ENCODE results near the gene HTRA1. TPM values are rescaled to one million over a fixed set of nuclear protein-coding genes. Genes with fewer than 3 reads are reported as not detected.

The HTRA1 gene
- total and polyA plus RNA-seq, 7 donors, result 11.4 to 30.8 (median 11.8) TPM

- no peak for TF ChIP-seq CTCF (IDR thresholded peaks at IDR 0.05)
- no peak for ATAC-seq
Observed at GRCh38 chr10:122531261-122531660, 69.9 kb downstream of the HTRA1 start.

GRCh38 chr10:122531939-122532338 is 70.6 kb downstream of the HTRA1 start:
- no peak for TF ChIP-seq CTCF (IDR thresholded peaks at IDR 0.05)
- intact Hi-C loops (cut with DNase I), result no loop called here
- DNase-seq, result no peak
- Histone ChIP-seq H3K4me1 (no peaks in the 10 kb centered on the region), H3K9me3 (no peaks in the 10 kb centered on the region), H3K4me3 (no peak overlapping the region), H3K27me3 (ENCODE audit: insufficient read depth in 3 of 3, low read length in 2 of 3) (peaks cover 0 to 2% (median 0%) of the 10 kb centered on the region in 3 donors), H3K27ac (no peak overlapping the region), H3K36me3 (ENCODE audit: insufficient read depth in 1 of 2, low read depth in 1 of 2) (no peaks in the 10 kb centered on the region)
- no peak for ATAC-seq
- WGBS, 3 donors, result 31 to 62% (median 43%) methylated on average over 3 of the region's 3 CpGs

More at GRCh38 chr10:122531261-122531660, 69.9 kb downstream of the HTRA1 start:
- Histone ChIP-seq H3K27me3 (ENCODE audit: insufficient read depth in 3 of 3, low read length in 2 of 3) (peaks cover 0 to 2% (median 0%) of the 10 kb centered on the region in 3 donors), H3K36me3 (ENCODE audit: insufficient read depth in 1 of 2, low read depth in 1 of 2) (no peaks in the 10 kb centered on the region), H3K27ac (no peak overlapping the region), H3K4me3 (no peak overlapping the region), H3K9me3 (no peaks in the 10 kb centered on the region), H3K4me1 (no peaks in the 10 kb centered on the region)
- no peak for DNase-seq
- intact Hi-C loops (cut with DNase I), result no loop called here
- 81 to 84% (median 81%) methylated on average over 5 of the region's 5 CpGs for WGBS, 3 donors

- intact Hi-C loops (cut with DNase I), result no loop called here
- ATAC-seq, result no peak
Observed at GRCh38 chr10:122532601-122533296, 71.4 kb downstream of the HTRA1 start.

GRCh38 chr10:122537545-122537944 is 76.2 kb downstream of the HTRA1 start:
- ATAC-seq, result no peak
- H3K4me1 ChIP-seq, result no peaks in the 10 kb centered on the region
- no peak for DNase-seq
- no peak overlapping the region for H3K27ac ChIP-seq
- intact Hi-C loops (cut with DNase I), result no loop called here
- H3K36me3 ChIP-seq (ENCODE audit: insufficient read depth in 1 of 2, low read depth in 1 of 2), result no peaks in the 10 kb centered on the region
- H3K9me3 ChIP-seq, result peaks cover 5% of the 10 kb centered on the region
- no peaks in the 10 kb centered on the region for H3K27me3 ChIP-seq (ENCODE audit: insufficient read depth in 3 of 3, low read length in 2 of 3)
- no peak for TF ChIP-seq CTCF (IDR thresholded peaks at IDR 0.05)
- 91 to 97% (median 91%) methylated on average over 2 of the region's 2 CpGs for WGBS, 3 donors
- no peak overlapping the region for H3K4me3 ChIP-seq

More at GRCh38 chr10:122532601-122533296, 71.4 kb downstream of the HTRA1 start:
- Histone ChIP-seq H3K27ac (no peak overlapping the region), H3K9me3 (peaks cover 5% of the 10 kb centered on the region), H3K27me3 (ENCODE audit: insufficient read depth in 3 of 3, low read length in 2 of 3) (peaks cover 0 to 2% (median 0%) of the 10 kb centered on the region in 3 donors), H3K36me3 (ENCODE audit: insufficient read depth in 1 of 2, low read depth in 1 of 2) (no peaks in the 10 kb centered on the region), H3K4me1 (no peaks in the 10 kb centered on the region), H3K4me3 (no peak overlapping the region)
- no peak for TF ChIP-seq CTCF (IDR thresholded peaks at IDR 0.05)
- no peak for DNase-seq
- WGBS, 3 donors, result 91 to 94% (median 93%) methylated on average over 6 of the region's 6 CpGs

Data from psoas muscle (tissue), 8 donors.